ENCODE measurements around the gene HELZ. TPM values are rescaled to one million over a fixed set of nuclear protein-coding genes. Genes with fewer than 3 reads are reported as not detected.
A peak's percentile ranks its signal among the peaks of the same experiment; 100 is the strongest.
"Not testable (repeated sequence)": the region's sequence is repeated elsewhere in the genome, so short reads cannot be mapped to it uniquely, and the experiment has no call there.

The HELZ gene
- polyA plus RNA-seq, 3 donors: 24.8 to 44.1 (median 39.9) TPM

GRCh38 chr17:67198131-67198530 lies 46.9 kb downstream of the HELZ start:
- H3K4me3 Mint-ChIP-seq: no peak overlapping the region
- H3K36me3 Mint-ChIP-seq: peaks cover 62 to 78% of the 10 kb centered on the region in 2 donors
- no peaks in the 10 kb centered on the region for H3K4me1 Mint-ChIP-seq
- Histone ChIP-seq H3K27me3 (ENCODE audit: control insufficient read depth in 2 of 2, insufficient read depth in 2 of 2, low read length in 2 of 2) (no peaks in the 10 kb centered on the region), H3K9me3 (replicated peaks in 1 of 2; ENCODE audit: control insufficient read depth in 1 of 2, insufficient read depth in 1 of 2, low read length in 2 of 2) (no peaks in the 10 kb centered on the region), H3K9ac (ENCODE audit: insufficient read depth, low read length, poor library complexity, severe bottlenecking) (no peak overlapping the region), H3K4me2 (replicated peaks; ENCODE audit: extremely low read depth, low read length, poor library complexity, severe bottlenecking) (no peak overlapping the region), H3K4me1 (ENCODE audit: control insufficient read depth in 1 of 2, insufficient read depth in 2 of 2, low read length in 2 of 2) (no peaks in the 10 kb centered on the region), H2AFZ (ENCODE audit: insufficient read depth, low read depth, low read length, poor library complexity, severe bottlenecking) (no peak overlapping the region), H3K36me3 (replicated peaks in 1 of 2; ENCODE audit: control insufficient read depth in 1 of 2, insufficient read depth in 2 of 2, low read length in 2 of 2) (peaks cover 76 to 100% of the 10 kb centered on the region in 2 donors), H4K20me1 (ENCODE audit: insufficient read depth, low read length) (peaks cover 99% of the 10 kb centered on the region), H3K79me2 (ENCODE audit: insufficient read depth, low read length) (peaks cover 36% of the 10 kb centered on the region), H3K4me3 (replicated peaks in 1 of 3; ENCODE audit: low read depth in 2 of 3, low read length in 3 of 3) (no peak overlapping the region), H3K27ac (ENCODE audit: low read depth in 1 of 2, low read length in 2 of 2) (no peak overlapping the region)
- no peak for DNase-seq
- WGBS (ENCODE audit: insufficient coverage): 100% methylated on average over 3 of the region's 3 CpGs
- no peaks in the 10 kb centered on the region for H3K27me3 Mint-ChIP-seq (ENCODE audit: low read depth in 3 of 3)
- intact Hi-C loops (cut with micrococcal nuclease): no loop called here
- no peak for TF ChIP-seq CTCF (IDR thresholded peaks at IDR 0.05)
- H3K27ac Mint-ChIP-seq: no peak overlapping the region
- peaks cover 0 to 1% (median 0%) of the 10 kb centered on the region in 7 donors for H3K9me3 Mint-ChIP-seq

GRCh38 chr17:67197023-67197422 lies 48.0 kb downstream of the HELZ start:
- Histone ChIP-seq H3K79me2 (ENCODE audit: insufficient read depth, low read length) (peaks cover 25% of the 10 kb centered on the region), H3K36me3 (replicated peaks in 1 of 2; ENCODE audit: control insufficient read depth in 1 of 2, insufficient read depth in 2 of 2, low read length in 2 of 2) (peaks cover 69 to 92% of the 10 kb centered on the region in 2 donors), H4K20me1 (ENCODE audit: insufficient read depth, low read length) (peaks cover 91% of the 10 kb centered on the region)
- H3K9me3 ChIP-seq (replicated peaks in 1 of 2; ENCODE audit: control insufficient read depth in 1 of 2, insufficient read depth in 1 of 2, low read length in 2 of 2); H3K27me3 ChIP-seq (ENCODE audit: control insufficient read depth in 2 of 2, insufficient read depth in 2 of 2, low read length in 2 of 2); H2AFZ ChIP-seq (ENCODE audit: insufficient read depth, low read depth, low read length, poor library complexity, severe bottlenecking); H3K4me2 ChIP-seq (replicated peaks; ENCODE audit: extremely low read depth, low read length, poor library complexity, severe bottlenecking); DNase-seq; H3K4me1 ChIP-seq (ENCODE audit: control insufficient read depth in 1 of 2, insufficient read depth in 2 of 2, low read length in 2 of 2); H3K4me1 Mint-ChIP-seq; intact Hi-C loops (cut with micrococcal nuclease); H3K9me3 Mint-ChIP-seq; H3K4me3 Mint-ChIP-seq; H3K4me3 ChIP-seq (replicated peaks in 1 of 3; ENCODE audit: low read depth in 2 of 3, low read length in 3 of 3); H3K27ac ChIP-seq (ENCODE audit: low read depth in 1 of 2, low read length in 2 of 2); H3K9ac ChIP-seq (ENCODE audit: insufficient read depth, low read length, poor library complexity, severe bottlenecking); H3K27me3 Mint-ChIP-seq (ENCODE audit: low read depth in 3 of 3): not testable (repeated sequence)
- WGBS (ENCODE audit: insufficient coverage): 100% methylated on average over 2 of the region's 3 CpGs
- peak overlapping the region in 1 of 7 donors; percentile 7 for H3K27ac Mint-ChIP-seq
- peaks cover 56 to 71% of the 10 kb centered on the region in 2 donors for H3K36me3 Mint-ChIP-seq

All from CD14-positive monocyte (primary cell).